Measurements from ENCODE around the gene KRT86.
"Not testable (repeated sequence)": the region's sequence is repeated elsewhere in the genome, so short reads cannot be mapped to it uniquely, and the experiment has no call there.

The KRT86 gene

GRCh38 chr12:52257074-52257551 is 17.3 kb upstream of the KRT86 start:
- POLR2A ChIA-PET, result no interaction called here
- no peak for TF ChIP-seq ZBTB48 (tag by site-specific recombination; IDR thresholded peaks at IDR 0.05)
- no peak for TF ChIP-seq ZFP3 (tag by site-specific recombination; IDR thresholded peaks at IDR 0.05; ENCODE audit: low read depth)
- no peak for TF ChIP-seq GLI4 (tag by site-specific recombination; IDR thresholded peaks at IDR 0.05)
- no peak for TF ChIP-seq ZNF416 (tag by site-specific recombination; IDR thresholded peaks at IDR 0.05)
- TF ChIP-seq, protein P1, sequence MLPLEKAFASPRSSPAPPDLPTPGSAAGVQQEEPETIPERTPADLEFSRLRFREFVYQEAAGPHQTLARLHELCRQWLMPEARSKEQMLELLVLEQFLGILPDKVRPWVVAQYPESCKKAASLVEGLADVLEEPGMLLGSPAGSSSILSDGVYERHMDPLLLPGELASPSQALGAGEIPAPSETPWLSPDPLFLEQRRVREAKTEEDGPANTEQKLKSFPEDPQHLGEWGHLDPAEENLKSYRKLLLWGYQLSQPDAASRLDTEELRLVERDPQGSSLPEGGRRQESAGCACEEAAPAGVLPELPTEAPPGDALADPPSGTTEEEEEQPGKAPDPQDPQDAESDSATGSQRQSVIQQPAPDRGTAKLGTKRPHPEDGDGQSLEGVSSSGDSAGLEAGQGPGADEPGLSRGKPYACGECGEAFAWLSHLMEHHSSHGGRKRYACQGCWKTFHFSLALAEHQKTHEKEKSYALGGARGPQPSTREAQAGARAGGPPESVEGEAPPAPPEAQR (tag by site-specific recombination; IDR thresholded peaks at IDR 0.05), result no peak
- no peak for TF ChIP-seq OVOL3 (tag by site-specific recombination; IDR thresholded peaks at IDR 0.05)
- TF ChIP-seq AEBP2 (tag by site-specific recombination; IDR thresholded peaks at IDR 0.05; ENCODE audit: borderline replicate concordance), result no peak
- no peak for TF ChIP-seq GFI1B (tag by site-specific recombination; IDR thresholded peaks at IDR 0.05)
- TF ChIP-seq, protein P2, sequence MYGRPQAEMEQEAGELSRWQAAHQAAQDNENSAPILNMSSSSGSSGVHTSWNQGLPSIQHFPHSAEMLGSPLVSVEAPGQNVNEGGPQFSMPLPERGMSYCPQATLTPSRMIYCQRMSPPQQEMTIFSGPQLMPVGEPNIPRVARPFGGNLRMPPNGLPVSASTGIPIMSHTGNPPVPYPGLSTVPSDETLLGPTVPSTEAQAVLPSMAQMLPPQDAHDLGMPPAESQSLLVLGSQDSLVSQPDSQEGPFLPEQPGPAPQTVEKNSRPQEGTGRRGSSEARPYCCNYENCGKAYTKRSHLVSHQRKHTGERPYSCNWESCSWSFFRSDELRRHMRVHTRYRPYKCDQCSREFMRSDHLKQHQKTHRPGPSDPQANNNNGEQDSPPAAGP (tag by site-specific recombination; IDR thresholded peaks at IDR 0.05), result no peak
- no peak for TF ChIP-seq WT1 (tag by site-specific recombination; IDR thresholded peaks at IDR 0.05)
- TF ChIP-seq ZNF521 (tag by site-specific recombination; IDR thresholded peaks at IDR 0.05), result no peak

DNA sequence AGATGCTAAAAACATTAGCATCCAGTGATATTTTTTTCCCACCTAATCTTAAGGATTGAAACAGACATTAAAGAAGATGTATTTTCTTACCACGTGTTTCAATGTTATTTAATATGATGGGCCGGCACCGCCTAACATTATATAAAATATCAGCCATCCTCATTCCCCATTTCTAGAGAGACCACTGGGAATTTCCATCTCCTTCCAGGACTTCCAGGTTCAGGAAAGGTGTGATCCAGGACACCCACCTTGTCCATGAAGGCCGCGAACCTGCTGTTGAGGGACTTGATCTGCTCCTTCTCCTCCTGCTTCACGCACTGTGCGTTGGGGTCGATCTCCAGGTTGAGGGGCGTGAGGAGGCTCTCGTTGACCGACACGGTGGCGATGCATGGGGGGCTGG is 16.5 kb upstream of the KRT86 start:
- peaks cover 18% of the 10 kb centered on the region for H3K4me1 ChIP-seq (ENCODE audit: control insufficient read depth, insufficient read depth, low read length)
- H3K27ac ChIP-seq (ENCODE audit: extremely low read depth, low read depth, low read length); H3K4me3 ChIP-seq (ENCODE audit: low read depth, low read length); H3K9me3 ChIP-seq (ENCODE audit: control insufficient read depth, insufficient read depth, low read depth, low read length); H3K36me3 ChIP-seq (ENCODE audit: control insufficient read depth in 2 of 2, insufficient read depth in 1 of 2, low read length in 2 of 2); POLR2A ChIA-PET: not testable (repeated sequence)
- CTCF ChIA-PET, result interaction anchor here (1.2 kb wide), 1 partner anchor 33 kb away, joined by 3 read pairs; no protein-coding TSS in a partner anchor

More at GRCh38 chr12:52257074-52257551, 17.3 kb upstream of the KRT86 start:
- CTCF ChIA-PET, result interaction anchor here (0.5 kb wide), 1 partner anchor 232 kb away, joined by 3 read pairs; no protein-coding TSS in a partner anchor
- H3K36me3 ChIP-seq (ENCODE audit: control insufficient read depth in 2 of 2, insufficient read depth in 1 of 2, low read length in 2 of 2), result no peaks in the 10 kb centered on the region
- peaks cover 15% of the 10 kb centered on the region for H3K4me1 ChIP-seq (ENCODE audit: control insufficient read depth, insufficient read depth, low read length)
- no peak overlapping the region for H3K27ac ChIP-seq (ENCODE audit: extremely low read depth, low read depth, low read length)
- no peak overlapping the region for H3K4me3 ChIP-seq (ENCODE audit: low read depth, low read length)
- H3K9me3 ChIP-seq (ENCODE audit: control insufficient read depth, insufficient read depth, low read depth, low read length), result no peaks in the 10 kb centered on the region

- H3K36me3 ChIP-seq (ENCODE audit: control insufficient read depth in 2 of 2, insufficient read depth in 1 of 2, low read length in 2 of 2), result no peaks in the 10 kb centered on the region
- peaks cover 18% of the 10 kb centered on the region for H3K4me1 ChIP-seq (ENCODE audit: control insufficient read depth, insufficient read depth, low read length)
- H3K27ac ChIP-seq (ENCODE audit: extremely low read depth, low read depth, low read length), result no peak overlapping the region
- no peak overlapping the region for H3K4me3 ChIP-seq (ENCODE audit: low read depth, low read length)
- no peaks in the 10 kb centered on the region for H3K9me3 ChIP-seq (ENCODE audit: control insufficient read depth, insufficient read depth, low read depth, low read length)
- ChIA-PET POLR2A (no interaction called here), CTCF (interaction anchor here (0.9 to 2.2 kb wide), 3 partner anchors 21 to 33 kb away, joined by 3 to 4 read pairs (median 3); no protein-coding TSS in a partner anchor)
- TF ChIP-seq ATF2 (tag by site-specific recombination; IDR thresholded peaks at IDR 0.05; ENCODE audit: low read depth), result no peak
- TF ChIP-seq ZNF792 (tag by site-specific recombination; IDR thresholded peaks at IDR 0.05), result no peak
- TF ChIP-seq ZNF157 (tag by site-specific recombination; IDR thresholded peaks at IDR 0.05), result no peak
- no peak for TF ChIP-seq HOXC10 (CRISPR knock-in tag; IDR thresholded peaks at IDR 0.05)
- TF ChIP-seq ZNF626 (tag by site-specific recombination; IDR thresholded peaks at IDR 0.05), result no peak
These were observed 16.0 kb upstream of the KRT86 start for GRCh38 chr12:52258335-52258901.
